Activated CD4-positive, alpha-beta T cell treated with anti-CD3 and anti-CD28 coated beads, Interleukin-2, amount 50 U/mL, for 48 hours (primary cell): ENCODE data around the gene FUBP3.

Source experiments
- DNase-seq, 2 experiments: peaks; one replicate each; pipeline ENCODE4 v3.0.0-alpha.2; 2020

FUBP3 gene

GRCh38 chr9:130635721-130636647 is 56.6 kb downstream of the FUBP3 start:
- DNase-seq, result no peak

GRCh38 chr9:130636648-130637020 is 57.3 kb downstream of the FUBP3 start:
- no peak for DNase-seq

- no peak for DNase-seq
Measured at GRCh38 chr9:130638284-130639123, 59.1 kb downstream of the FUBP3 start.

GRCh38 chr9:130639124-130639765 is 59.9 kb downstream of the FUBP3 start:
- no peak for DNase-seq

- DNase-seq, result no peak
Measured at GRCh38 chr9:130639866-130640555, 60.6 kb downstream of the FUBP3 start.

GRCh38 chr9:130640681-130641080 is 61.3 kb downstream of the FUBP3 start:
- no peak for DNase-seq

GRCh38 chr9:130642926-130643325 is 63.5 kb downstream of the FUBP3 start:
- DNase-seq, result no peak

- DNase-seq, result no peak
Measured at GRCh38 chr9:130651221-130651620, 71.8 kb downstream of the FUBP3 start.

- DNase-seq, result no peak
Measured at GRCh38 chr9:130651752-130652151, 72.4 kb downstream of the FUBP3 start.

GRCh38 chr9:130654879-130655278 is 75.5 kb downstream of the FUBP3 start:
- no peak for DNase-seq

- DNase-seq, result no peak
Measured at GRCh38 chr9:130658893-130659698, 79.7 kb downstream of the FUBP3 start.

GRCh38 chr9:130659699-130660248 is 80.4 kb downstream of the FUBP3 start:
- DNase-seq, result no peak

- no peak for DNase-seq
Measured at GRCh38 chr9:130660326-130660682, 80.9 kb downstream of the FUBP3 start.

- no peak for DNase-seq
Measured at GRCh38 chr9:130660683-130661450, 81.5 kb downstream of the FUBP3 start.

- DNase-seq, result no peak
Measured at GRCh38 chr9:130661451-130662098, 82.2 kb downstream of the FUBP3 start.

- DNase-seq, result no peak
Measured at GRCh38 chr9:130662099-130662969, 83.0 kb downstream of the FUBP3 start.

GRCh38 chr9:130662970-130663257 is 83.5 kb downstream of the FUBP3 start:
- DNase-seq, result no peak

- peak in 1 of 2 experiments; percentile 27 for DNase-seq
Measured at GRCh38 chr9:130663258-130663976, 84.0 kb downstream of the FUBP3 start.

- no peak for DNase-seq
Measured at GRCh38 chr9:130663977-130664250, 84.5 kb downstream of the FUBP3 start.
